GM19467 (cell line): ENCODE data around the gene ZSCAN30.
A peak's percentile ranks its signal among the peaks of the same experiment; 100 is the strongest.

Experiments
- ATAC-seq: cut with Tn5 transposase; IDR thresholded peaks from one replicate; pipeline ENCODE4 v1.9.1; 2021; ENCODE audit warnings: mild to moderate bottlenecking, moderate library complexity; ENCODE audit not compliant: unreplicated experiment

The ZSCAN30 gene

DNA sequence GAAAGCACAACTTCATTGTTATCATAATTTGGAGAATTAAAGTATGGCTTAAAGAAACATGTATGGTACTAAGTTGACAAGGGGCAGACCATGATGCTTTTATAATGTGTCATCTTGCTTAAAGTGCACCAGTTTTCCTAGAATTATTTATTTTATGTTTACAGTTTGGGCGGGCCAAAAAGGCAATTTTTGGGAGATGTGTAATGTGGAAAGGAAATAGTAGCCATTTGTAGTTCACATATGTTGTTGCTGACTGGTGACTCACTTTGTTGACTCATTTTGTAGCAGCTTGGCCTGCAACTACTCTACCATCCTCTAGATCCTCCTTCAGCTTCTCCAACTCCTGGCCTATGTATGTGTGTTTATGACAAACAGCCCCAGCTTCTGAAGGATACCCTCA is 7.7 kb downstream of the ZSCAN30 start:
- no peak for ATAC-seq

DNA sequence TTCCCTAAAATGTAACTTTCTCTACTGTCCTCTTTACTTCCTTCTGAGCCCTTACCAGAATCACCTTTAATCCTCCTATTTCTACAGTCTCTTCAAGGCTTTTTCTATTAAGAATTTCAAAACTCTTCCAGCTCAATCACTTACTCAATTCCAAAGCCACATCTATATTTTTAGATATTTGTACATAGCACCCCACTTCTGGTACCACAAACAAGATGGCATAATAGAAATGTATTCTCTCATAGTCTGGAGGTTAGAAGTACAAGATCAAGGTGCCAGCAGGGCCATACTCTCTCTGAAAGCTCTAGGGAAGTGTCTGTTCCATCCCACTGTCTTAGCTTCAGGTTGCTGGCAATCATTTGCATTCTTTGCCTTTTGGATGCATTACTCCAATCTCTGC is 11.1 kb downstream of the ZSCAN30 start:
- no peak for ATAC-seq

DNA sequence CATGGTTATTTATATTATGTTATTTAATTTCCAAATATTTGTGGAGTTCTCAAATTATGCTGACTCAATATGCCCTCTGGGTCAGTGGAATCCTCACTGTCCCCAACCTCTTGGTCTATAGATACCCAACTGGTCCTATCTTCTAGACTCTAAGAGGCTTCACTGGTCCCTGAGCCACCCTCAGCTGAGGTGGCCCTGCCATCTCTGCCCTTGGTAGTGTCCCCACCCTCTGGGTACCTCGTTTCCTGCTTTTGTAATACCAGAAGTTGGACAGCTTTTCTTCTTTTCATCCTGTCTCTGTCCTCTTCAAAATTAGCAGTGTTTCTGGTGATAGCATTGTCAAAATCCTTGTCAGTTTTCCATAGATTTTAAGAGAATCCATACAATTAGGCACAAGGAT is 11.9 kb downstream of the ZSCAN30 start:
- no peak for ATAC-seq

DNA sequence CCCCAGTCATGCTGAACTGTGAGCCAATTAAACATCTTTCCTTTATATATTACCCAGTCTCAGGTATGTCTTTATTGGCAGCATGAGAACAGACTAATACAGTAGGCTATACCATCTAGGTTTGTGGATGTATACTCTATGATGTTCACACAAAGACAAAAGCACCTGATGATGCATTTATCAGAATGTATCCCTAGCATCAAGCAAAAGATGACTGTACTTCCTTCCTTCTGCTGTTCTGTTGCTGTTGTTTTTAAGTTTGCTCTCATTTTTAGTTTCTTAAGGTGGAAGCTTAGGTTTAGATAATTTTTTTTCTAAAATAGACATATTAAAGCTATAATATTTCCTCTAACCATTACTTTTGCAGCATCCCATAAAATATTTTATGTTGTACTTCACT is 12.4 kb downstream of the ZSCAN30 start:
- ATAC-seq = no peak

DNA sequence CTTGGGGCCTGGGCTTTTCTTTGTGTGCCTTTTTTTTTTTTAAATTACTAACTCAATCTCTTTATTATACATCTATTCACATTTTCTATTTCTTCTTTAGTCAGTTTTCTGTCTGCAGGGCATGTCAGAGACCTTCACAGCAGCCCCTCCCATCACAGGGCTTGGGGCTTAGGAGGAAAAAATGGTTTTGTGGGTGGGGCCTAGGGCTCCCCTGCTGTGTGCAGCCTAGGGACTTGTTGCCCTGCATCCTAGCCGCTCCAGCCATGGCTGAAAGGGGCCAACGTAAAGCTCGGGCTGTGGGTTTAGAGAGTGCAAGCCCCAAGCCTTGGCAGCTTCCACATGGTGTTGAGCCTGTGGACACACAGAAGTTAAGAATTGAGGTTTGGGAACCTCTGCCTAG is 13.8 kb downstream of the ZSCAN30 start:
- no peak for ATAC-seq

DNA sequence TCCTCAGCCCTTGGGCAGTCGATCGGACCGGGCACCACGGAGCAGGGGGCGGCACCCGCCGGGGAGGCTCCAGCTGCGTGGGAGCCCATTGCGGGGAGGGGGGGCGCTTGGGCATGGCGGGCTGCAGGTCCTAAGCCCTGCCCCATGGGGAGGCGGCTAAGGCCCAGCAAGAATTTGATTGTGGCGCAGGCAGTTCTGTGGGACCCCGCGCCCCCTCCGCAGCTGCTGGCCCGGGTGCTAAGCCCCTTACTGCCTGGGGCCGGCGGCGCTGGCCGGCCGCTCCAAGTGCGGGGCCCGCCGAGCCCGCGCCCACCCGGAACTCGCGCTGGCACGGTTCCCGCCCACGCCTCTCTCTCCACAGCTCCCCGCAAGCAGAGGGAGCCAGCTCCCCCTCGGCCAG is 18.4 kb downstream of the ZSCAN30 start:
- no peak for ATAC-seq

DNA sequence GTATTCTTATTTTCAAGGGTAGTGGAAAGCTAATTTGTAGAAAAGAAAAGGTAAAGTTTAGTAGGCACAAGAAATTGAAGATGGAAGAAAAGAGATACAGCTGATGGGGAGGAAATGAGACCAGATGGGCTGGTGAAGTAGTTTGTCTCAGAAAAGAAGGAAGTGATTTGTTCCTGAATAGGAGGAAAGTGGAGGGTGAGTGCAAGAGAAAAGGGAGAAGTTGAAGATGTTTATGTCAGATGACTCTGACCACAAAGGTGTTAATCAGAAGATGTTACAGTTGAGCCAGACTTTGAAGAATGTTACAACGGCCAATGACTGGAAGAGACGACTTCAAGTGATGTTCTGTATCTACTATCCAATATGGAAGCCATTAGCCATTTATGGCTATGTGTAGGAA is 21.2 kb downstream of the ZSCAN30 start:
- no peak for ATAC-seq

DNA sequence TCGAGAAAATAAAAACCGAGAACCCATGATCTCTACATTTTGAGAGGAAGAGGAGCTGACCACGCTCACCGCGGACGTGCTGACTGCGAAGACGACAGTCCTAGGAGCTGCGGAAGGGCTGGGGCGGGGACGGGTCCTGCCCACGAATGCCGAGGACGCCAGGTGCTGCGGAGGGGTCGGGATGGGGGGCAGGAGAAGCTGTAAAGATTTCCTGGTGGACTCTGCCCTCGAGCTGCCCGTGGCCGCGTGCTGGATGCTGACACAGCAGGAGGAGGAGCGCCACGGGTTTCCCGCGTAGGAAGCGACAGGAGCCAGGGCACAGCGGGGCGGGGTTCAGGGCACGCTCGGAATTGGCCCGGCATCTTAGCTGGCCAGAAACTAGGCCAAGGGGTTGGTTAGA is 22.2 kb downstream of the ZSCAN30 start:
- ATAC-seq = no peak

DNA sequence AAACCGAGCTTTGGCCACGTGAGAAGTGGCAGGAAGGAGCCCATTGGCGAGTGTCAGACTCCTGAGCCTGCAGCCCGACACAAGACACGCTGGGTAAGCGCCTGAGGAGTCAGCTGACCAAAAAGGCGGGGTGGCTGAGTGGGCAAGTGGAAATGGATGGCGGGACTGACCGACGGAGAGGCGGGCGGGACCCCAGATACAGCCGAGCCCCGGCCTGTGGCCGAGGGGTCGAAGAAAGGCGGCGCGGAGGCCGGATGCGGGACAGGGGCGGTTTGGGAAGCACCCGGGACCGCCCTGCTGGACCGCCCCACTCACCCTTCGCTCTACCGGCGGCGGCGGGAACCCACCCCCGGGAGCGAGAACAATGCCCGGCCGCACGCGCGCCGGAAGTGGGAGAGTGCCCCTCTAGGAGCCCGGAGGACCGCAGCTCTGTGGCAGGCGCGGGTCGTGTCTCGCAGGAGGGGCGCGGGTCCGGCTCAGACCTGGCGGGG is 22.8 kb downstream of the ZSCAN30 start:
- peak; percentile 69 for ATAC-seq

DNA sequence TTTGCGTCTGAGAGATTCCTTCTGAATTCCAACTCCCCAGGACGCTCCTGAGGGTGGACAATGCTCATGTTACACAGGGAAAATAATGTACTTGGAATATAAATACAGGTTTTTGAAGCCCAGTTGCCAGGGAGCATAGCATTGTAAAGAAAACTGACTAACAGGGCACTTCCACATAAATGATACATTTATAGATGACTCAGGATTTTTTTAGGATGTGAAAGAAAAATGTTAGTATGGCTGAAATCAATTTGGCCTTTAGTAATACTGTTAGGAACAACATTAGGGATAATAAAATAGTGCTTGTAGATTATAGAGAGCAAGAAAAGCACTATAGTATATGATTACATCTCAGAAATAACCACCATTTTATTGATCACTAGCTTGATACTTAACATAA is 25.6 kb downstream of the ZSCAN30 start:
- no peak for ATAC-seq

DNA sequence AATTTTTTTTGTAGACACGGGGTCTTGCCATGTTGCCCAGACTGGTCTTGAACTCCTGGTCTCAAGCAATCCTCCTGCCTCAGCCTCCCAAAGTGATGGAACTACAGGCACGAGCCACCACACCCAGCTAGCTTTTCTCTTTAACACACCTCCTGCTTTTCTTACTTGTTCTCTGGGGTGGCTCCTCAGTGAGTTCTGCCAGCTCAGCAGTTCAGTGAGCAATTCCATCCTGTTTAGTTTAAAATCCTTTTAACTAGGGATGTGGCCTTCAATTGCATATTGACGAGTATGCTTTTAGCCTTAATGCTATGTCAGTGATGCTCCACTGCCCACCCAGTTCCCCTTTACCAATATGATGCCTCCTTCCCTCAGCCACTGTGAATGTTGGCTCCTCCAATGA is 33.1 kb downstream of the ZSCAN30 start:
- ATAC-seq = no peak

DNA sequence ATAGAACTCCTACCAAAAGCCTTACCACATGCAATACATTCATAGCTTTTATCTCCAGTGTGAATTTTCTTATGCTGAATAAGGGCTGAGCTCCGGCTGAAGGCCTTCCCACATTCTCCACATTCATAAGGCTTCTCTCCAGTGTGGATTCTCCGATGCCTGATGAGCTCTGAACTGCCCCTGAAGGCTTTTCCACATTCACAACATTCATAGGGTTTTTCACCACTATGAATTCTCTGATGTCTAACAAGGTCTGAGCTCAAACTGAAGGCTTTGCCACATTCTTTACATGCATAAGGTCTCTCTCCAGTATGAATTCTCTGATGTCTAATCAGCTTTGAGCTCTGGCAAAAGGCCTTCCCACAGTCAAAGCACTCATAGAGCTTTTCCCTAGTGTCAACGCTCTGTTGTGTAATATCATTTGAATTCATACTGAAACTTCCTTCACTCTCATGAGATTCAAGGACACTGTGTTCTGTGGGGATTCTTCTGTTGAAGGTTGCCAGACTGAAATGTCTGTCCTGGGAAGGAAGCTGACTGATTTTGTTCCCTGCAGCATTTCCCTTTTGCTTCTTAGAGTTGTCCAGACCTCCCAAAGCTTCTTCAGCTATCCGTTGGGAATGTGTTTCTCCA is 36.3 kb downstream of the ZSCAN30 start:
- ATAC-seq = no peak

DNA sequence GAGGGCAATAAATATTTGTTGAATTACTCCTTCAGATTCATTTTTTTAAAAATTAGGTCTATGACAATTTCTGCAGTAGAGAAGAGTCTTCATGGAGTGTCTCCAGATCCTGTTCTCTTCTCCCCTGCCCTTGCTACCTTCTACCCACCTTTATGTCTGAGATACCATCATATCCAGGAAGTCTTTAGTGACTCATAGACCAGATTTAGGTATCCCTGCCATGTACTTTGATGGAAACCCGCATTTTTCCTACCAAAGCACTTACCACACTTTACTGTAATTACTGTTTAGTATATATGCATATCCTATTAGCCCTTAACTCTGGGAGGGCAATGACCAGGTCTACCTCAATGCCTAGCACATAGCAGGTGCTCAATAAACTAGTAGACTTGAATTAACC is 37.6 kb downstream of the ZSCAN30 start:
- no peak for ATAC-seq

DNA sequence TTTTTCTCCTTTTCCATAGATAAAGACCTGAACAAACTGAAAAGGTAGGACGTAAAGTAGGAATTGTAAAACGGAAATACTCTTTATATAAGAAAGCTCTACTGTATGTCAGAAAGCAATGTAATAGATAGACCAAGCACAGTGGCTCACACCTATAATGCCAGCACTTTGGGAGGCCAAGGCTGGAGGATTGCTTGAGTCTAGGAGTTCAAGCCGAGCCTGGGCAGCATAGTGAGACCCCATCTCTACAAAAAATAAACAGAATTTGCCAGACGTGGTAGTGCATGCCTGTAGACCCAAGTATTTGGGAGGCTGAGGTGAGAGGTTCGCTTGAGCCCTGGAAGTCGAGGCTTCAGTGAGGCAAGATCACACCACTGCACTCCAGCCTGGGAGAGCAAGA is 41.6 kb downstream of the ZSCAN30 start:
- ATAC-seq = no peak

DNA sequence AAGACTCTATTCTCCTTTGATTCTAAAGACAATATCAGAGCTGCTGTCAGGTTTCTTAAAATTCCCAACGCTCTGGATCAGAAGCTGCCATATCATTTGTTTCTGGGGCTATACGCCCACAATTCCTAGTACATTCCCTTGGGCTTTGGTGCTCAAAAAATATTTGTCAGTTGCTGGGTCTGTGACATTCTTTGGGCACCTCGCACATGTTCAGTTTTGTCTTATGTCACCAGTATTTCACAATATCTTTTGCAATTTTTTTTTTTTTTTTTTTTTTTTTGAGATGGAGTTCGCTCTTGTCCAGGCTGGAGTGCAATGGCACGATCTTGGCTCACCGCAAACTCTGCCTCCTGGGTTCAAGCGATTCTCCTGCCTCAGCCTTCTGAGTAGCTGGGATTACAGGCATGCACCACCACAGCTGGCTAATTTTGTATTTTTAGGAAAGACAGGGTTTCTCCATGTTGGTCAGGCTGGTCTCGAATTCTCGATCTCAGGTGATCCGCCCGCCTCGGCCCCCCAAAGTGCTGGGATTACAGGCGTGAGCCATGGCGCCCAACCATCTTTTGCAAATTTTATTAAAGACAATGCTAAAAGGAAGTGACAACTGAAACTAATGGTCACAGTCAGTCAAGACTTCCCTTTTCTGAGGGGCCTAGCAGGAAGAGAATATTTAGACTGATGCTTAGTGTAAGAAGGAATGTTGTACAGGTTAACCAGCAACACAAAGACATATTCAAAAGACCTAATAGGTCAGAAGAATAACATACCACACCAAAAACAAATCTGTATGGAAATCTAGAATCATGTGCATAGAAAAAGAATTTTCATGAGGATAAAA is 42.4 kb downstream of the ZSCAN30 start:
- no peak for ATAC-seq

DNA sequence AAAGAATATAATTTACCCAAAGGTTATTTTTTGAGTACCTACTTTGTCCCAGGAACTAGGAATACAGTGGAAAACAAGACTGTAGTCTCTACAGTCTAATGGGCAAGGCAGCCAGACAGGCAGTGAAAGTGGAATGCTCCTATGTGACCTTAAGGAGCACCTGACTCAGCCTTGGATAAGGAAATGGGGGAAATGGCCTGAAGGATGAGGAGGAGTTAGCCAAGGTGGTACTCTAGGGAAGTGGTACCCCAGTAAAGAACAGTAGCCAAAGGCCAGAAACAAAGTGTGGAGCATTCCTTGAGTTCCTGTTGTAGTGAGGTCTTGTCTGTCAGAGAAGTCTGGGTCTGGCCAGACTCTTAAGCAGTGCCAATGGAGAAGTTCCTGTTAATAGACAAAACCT is 43.2 kb downstream of the ZSCAN30 start:
- no peak for ATAC-seq

DNA sequence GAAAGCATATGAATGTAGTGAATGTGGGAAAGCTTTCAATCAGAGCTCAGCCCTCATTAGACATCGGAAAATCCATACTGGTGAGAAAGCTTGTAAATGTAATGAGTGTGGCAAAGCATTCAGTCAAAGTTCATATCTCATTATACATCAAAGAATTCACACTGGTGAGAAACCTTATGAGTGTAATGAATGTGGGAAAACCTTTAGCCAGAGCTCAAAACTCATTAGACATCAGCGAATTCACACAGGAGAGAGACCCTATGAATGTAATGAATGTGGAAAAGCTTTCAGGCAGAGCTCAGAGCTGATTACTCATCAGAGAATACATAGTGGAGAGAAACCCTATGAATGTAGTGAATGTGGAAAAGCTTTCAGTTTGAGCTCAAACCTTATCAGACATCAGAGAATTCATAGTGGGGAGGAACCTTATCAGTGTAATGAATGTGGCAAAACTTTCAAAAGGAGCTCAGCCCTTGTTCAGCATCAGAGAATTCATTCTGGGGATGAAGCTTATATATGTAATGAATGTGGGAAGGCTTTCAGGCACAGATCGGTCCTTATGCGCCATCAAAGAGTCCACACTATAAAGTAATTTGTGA is 44.2 kb downstream of the ZSCAN30 start:
- no peak for ATAC-seq

DNA sequence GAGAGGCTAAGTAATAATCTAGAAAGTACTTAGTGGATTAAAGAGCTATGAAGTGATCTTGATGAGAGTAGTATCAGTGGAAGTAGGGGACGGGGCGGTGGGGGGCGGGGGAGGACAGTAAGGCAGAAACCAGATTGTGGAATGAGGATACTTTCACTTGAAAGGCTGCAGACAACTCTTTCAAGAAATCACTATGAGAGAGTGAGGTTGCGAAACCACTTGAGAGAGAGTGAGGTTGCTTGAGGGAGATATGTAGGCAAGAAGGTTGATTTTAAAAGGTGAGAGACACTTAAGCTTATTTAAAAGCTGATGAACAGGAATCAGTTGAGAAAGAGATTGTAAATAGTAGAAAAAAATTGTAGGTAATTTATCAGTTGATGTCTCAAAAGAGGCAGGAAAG is 45.4 kb downstream of the ZSCAN30 start:
- no peak for ATAC-seq

DNA sequence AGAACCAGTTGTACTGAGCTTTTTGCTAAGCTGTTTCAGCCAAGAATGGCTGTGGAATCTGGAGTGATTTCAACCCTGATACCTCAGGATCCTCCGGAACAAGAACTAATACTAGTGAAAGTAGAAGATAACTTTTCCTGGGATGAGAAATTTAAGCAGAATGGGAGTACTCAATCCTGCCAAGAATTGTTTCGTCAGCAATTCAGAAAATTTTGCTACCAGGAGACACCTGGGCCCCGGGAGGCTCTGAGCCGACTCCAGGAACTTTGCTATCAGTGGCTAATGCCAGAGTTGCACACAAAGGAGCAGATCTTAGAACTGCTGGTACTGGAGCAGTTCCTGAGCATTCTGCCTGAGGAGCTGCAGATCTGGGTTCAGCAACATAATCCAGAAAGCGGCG is 47.6 kb downstream of the ZSCAN30 start:
- no peak for ATAC-seq

DNA sequence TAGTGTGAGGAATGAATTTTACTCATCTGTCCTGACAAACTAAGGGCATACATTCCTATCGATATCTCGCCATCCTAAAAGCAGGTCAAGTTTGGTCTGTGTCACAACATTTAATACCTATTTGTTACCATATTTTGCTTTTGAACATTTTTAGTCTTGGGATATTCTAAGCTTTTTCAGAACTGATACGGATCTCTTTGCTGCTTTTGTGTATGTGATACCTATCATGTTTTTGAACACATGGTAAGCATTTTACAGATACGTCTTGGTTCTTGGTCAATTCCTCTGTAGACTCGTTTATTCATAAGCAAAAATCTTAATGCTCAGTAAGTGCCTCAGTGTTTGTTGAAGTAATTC is 48.6 kb downstream of the ZSCAN30 start:
- no peak for ATAC-seq

DNA sequence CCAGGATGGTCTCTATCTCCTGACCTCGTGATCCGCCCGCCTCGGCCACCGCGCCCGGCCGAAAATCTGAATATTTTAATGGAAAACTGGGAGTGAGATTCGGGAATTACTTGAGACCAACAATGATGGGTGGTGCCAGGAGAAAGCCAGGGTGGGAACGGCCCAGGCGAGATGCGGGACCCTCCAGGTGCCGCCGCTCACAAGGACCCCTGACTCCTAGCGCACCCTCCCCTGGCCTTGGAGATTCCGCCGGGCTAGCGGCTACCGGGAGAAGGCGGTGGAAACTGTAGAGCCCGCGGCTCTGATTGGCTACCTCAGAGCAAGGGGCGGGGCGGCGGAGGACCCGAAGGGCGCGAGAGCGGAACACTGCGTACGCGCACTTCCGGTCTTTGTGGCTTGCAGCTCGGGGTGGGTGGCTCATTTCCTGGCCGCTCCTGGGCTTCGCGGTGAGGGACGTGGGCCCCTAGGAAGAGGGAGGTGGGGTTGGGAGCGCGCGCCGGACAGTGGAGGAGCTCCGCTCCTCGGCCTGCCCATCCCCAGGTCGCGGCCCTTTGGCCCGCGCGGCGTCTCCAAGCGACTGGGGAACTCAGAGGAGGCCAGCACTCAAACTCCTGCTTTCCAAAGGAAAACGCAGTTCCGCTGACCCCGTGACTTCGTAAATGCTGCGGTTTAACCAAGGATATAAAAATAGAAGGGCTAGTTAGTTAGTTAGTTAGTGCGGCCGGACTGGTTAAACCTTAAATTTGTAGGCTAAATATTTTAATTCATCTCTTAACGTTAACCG is 49.2 kb downstream of the ZSCAN30 start, which contains the start of gene ZNF397:
TSS of gene ZNF397 (plus strand) at position 371 of the 784 bp plus-strand sequence. CDS start 1,437 bp downstream, outside the sequence.
- ATAC-seq = peak; percentile 98
